ENCODE data around the gene NEDD4L. TPM values are rescaled to one million over a fixed set of nuclear protein-coding genes. Genes with fewer than 3 reads are reported as not detected.

NEDD4L gene
- total RNA-seq, 1 donor from 2014 or later, result 209 TPM

DNA sequence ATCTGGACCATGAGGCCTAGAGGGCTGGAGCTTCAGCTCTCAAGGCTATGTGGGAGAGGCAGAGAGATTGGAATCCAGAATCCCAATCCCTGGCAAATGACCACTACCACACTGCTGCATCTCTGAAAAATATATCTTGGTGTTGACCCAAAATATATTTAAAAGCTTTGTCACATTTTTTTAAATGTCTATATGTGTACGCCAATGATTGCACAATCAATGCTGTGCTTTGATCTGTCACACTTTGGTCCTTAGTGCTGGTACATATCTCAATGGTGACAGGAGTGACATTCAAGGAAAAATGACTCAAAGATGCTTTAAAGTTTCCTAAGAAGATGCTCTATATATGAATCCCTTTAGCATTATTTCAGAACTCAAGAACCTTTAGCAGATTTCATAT lies 31.7 kb upstream of the NEDD4L start:
- peaks cover 15% of the 10 kb centered on the region for H3K36me3 Mint-ChIP-seq (ENCODE audit: unreplicated experiment)
- TF ChIP-seq, protein P1, sequence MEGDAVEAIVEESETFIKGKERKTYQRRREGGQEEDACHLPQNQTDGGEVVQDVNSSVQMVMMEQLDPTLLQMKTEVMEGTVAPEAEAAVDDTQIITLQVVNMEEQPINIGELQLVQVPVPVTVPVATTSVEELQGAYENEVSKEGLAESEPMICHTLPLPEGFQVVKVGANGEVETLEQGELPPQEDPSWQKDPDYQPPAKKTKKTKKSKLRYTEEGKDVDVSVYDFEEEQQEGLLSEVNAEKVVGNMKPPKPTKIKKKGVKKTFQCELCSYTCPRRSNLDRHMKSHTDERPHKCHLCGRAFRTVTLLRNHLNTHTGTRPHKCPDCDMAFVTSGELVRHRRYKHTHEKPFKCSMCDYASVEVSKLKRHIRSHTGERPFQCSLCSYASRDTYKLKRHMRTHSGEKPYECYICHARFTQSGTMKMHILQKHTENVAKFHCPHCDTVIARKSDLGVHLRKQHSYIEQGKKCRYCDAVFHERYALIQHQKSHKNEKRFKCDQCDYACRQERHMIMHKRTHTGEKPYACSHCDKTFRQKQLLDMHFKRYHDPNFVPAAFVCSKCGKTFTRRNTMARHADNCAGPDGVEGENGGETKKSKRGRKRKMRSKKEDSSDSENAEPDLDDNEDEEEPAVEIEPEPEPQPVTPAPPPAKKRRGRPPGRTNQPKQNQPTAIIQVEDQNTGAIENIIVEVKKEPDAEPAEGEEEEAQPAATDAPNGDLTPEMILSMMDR (IDR thresholded peaks at IDR 0.05; ENCODE audit: partially characterized antibody, unreplicated experiment), result no peak
- H3K4me1 Mint-ChIP-seq (ENCODE audit: low read depth, unreplicated experiment), result no peaks in the 10 kb centered on the region
- H3K9me3 Mint-ChIP-seq (ENCODE audit: unreplicated experiment), result peaks cover 5% of the 10 kb centered on the region
- DNase-seq, result no peak
- H3K4me3 Mint-ChIP-seq (ENCODE audit: unreplicated experiment), result no peak overlapping the region
- no peaks in the 10 kb centered on the region for H3K27me3 Mint-ChIP-seq (ENCODE audit: unreplicated experiment)
- no peak overlapping the region for H3K27ac Mint-ChIP-seq (ENCODE audit: unreplicated experiment)

DNA sequence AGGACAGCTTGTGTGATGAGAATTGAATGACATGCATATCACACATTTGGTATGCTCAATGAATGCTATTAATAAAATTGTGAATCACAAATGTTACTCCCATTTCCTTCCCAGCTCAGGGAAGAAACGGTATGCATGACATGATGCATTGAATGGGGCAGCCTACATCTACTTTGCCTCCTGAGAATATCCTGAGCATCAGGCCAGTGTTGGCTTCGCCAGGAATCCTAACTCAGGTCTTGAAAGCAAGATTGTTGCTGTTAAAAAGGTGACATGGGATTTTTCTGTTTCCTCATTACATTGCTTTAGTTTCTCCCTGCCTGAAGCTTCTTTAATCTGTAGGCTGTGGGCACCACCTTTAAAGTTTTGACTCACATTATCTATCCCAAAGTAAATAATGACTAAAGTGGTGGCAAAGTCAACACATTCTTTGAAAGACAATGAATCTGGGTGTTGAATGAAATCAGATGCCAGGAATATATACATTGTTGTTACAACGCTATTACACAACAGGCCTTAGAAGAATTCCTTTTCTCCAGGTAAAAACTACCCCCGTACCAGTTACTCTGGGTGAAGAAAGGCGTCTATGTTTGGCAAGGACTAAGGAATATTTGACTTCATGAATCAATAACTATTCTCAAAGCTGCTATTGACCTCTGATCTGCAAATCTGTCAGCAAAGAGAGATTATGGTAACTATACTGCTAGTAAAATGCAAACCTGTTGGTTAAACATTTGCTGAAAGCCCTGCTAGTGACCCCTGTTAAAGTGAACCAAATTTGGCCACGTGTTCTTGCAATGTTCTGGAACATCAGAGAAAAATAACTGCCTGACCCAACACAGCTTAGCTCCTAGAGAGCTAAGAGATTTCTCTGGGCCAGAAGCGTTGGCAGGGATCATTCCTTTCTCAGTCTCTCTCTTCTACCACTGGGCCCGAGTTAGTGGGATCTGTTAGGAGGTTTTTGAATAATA lies 30.5 kb upstream of the NEDD4L start:
- no peak overlapping the region for H3K27ac Mint-ChIP-seq (ENCODE audit: unreplicated experiment)
- H3K9me3 Mint-ChIP-seq (ENCODE audit: unreplicated experiment), result peaks cover 5% of the 10 kb centered on the region
- H3K4me3 Mint-ChIP-seq (ENCODE audit: unreplicated experiment), result no peak overlapping the region
- H3K4me1 Mint-ChIP-seq (ENCODE audit: low read depth, unreplicated experiment), result no peaks in the 10 kb centered on the region
- peaks cover 15% of the 10 kb centered on the region for H3K36me3 Mint-ChIP-seq (ENCODE audit: unreplicated experiment)
- no peaks in the 10 kb centered on the region for H3K27me3 Mint-ChIP-seq (ENCODE audit: unreplicated experiment)
- TF ChIP-seq, protein P1 (IDR thresholded peaks at IDR 0.05; ENCODE audit: partially characterized antibody, unreplicated experiment), result no peak
- DNase-seq, result no peak

DNA sequence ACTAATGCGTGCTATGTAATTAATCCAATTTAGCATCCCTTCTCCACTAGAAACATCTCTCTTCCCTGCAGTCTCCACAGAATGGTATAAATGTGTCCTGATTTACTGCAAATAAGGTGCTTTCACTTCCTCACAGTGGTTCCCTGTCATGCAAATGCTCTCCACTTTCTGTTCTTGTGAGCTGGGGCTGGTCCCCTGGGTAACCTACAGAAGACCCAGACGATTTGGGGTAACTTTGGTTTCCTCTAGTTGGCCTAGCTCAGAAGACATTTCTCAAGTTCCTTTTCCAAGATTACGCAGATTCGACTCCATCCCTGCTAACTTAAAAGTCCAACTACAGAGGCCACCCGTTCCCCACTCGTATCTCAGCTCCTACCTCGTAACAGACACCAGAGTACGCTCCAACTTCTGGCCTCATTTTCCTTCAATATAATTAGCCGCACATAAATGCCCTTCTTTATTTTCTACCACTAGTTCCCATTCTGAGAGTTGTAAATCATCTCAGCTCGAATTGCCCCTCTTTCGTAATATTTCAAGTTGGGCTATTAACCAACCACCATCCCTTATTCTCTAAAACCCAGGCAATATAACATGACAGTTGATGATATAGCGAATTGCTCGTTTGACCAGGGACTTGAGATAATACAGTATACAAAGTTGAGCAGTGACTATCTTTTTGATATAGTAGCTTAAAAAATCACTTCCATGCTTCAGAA lies 28.8 kb upstream of the NEDD4L start:
- H3K4me3 Mint-ChIP-seq (ENCODE audit: unreplicated experiment), result no peak overlapping the region
- no peaks in the 10 kb centered on the region for H3K27me3 Mint-ChIP-seq (ENCODE audit: unreplicated experiment)
- no peak for DNase-seq
- H3K4me1 Mint-ChIP-seq (ENCODE audit: low read depth, unreplicated experiment), result no peaks in the 10 kb centered on the region
- peaks cover 15% of the 10 kb centered on the region for H3K36me3 Mint-ChIP-seq (ENCODE audit: unreplicated experiment)
- TF ChIP-seq, protein P1 (IDR thresholded peaks at IDR 0.05; ENCODE audit: partially characterized antibody, unreplicated experiment), result no peak
- H3K27ac Mint-ChIP-seq (ENCODE audit: unreplicated experiment), result no peak overlapping the region
- peaks cover 5% of the 10 kb centered on the region for H3K9me3 Mint-ChIP-seq (ENCODE audit: unreplicated experiment)

DNA sequence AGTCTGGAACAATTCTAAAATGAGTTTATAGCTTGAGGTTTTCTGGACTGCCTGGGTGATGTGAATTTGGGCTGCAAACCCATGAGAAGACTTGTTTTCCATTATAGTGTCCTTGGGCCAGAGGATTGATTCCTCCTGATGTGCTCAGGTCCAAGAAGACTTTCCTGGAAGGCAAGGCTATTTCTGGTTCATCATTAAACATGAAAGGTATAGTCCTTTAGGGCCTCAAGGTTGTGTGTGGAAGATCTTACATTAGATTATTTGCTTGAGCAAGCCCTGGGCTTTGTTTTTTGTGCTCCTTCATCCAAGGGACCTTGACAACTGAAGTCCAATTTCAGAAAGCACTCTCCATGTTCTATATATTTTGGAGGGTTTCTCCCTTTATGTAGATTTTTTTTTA lies 26.8 kb upstream of the NEDD4L start:
- no peak overlapping the region for H3K4me3 Mint-ChIP-seq (ENCODE audit: unreplicated experiment)

More for the DNA sequence above, 26.8 kb upstream of the NEDD4L start:
- Mint-ChIP-seq H3K36me3 (ENCODE audit: unreplicated experiment) (peaks cover 15% of the 10 kb centered on the region), H3K9me3 (ENCODE audit: unreplicated experiment) (peaks cover 3% of the 10 kb centered on the region), H3K4me1 (ENCODE audit: low read depth, unreplicated experiment) (no peaks in the 10 kb centered on the region), H3K27me3 (ENCODE audit: unreplicated experiment) (no peaks in the 10 kb centered on the region), H3K27ac (ENCODE audit: unreplicated experiment) (no peak overlapping the region)
- no peak for DNase-seq
- TF ChIP-seq, protein P1 (IDR thresholded peaks at IDR 0.05; ENCODE audit: partially characterized antibody, unreplicated experiment), result no peak
